Hindlimb muscle (tissue), 1 donor: Measurements from ENCODE around the gene CSF2RB. TPM values are rescaled to one million over a fixed set of nuclear protein-coding genes. Genes with fewer than 3 reads are reported as not detected.

Experiments used
- DNase-seq: peaks from one replicate; pipeline ENCODE4 v3.0.0-alpha.2; 2013
- polyA plus RNA-seq: library from polyadenylated mRNA; unstranded; fragments of 120-200 nt; gene quantifications from one replicate; pipeline ENCODE4 v1.2.1, GENCODE V29; 2013; ENCODE audit not compliant: insufficient read length

CSF2RB gene
- polyA plus RNA-seq, 1 donor: 2.0 TPM

DNA sequence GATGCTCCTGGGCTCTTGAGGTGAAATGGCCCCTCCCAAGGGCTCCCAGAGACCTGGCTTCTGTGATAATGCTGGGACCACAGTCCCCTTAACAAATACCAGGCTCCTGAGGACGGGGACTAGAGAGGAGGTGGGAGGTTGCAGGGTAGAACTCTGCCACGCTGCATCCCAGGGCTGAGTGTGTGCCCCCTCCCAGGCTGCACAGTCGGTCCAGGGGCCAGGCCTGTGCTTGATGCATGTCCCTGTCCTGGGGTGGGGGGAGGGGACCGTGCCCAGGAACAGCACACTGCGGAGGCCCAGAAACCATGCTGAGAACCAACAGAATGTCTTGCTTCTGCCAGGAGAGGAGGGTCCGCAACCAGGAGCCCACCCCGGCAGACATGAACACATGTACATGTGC lies 9.3 kb downstream of the CSF2RB start:
- no peak for DNase-seq

DNA sequence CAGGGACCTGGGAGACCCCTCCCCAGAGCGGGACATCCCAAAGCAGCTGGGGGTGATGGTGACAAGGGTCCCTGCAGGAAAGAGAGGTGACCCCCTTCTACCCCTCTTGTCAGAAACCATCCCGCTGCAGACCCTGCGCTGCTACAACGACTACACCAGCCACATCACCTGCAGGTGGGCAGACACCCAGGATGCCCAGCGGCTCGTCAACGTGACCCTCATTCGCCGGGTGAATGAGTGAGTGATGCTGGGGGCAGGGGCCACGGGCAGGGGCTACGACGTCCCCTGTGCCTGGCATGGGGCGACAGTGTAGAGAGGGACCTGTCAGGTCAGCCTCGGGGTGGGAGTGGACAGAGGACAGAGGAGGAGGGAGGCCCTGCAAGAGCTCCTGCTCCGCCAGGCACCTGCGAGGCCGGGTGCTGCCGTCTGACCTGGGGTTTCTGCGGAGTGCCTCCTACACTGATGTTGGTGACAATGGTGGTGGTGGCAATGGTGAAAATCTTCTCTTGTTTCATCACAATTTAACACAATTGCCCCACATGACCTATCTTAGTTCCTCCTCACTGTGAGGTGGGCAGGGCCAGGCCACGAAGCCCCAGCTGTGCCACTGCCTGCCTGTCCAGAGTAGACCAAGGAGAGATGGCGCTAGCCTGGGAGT lies 9.8 kb downstream of the CSF2RB start:
- DNase-seq: no peak

DNA sequence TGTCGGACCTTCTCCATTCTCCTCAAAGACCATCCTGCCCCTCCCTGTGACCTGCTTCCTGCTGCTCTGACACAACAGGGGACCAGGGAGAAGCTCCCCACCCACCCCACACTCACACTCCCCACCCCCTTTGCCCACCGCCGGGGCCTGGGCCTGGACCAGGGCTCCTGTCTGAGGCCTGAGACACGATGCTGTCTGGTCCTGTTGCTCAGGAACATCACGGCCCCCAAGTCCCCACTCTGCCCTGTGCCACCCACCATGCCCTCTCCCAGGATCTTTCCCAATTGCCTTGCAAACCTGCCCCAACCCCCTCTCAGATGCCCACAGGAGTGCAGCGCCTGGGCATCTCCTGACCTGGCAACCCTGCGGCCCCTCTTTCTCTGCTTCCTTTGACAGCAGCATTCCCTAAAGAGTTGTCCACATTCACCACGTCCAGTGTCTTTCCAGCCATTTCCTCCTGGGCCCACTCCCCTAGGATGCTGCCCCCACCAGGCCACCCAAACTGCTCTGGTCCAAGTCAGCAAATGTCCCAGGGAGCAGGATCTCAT lies 10.8 kb downstream of the CSF2RB start:
- DNase-seq: no peak

DNA sequence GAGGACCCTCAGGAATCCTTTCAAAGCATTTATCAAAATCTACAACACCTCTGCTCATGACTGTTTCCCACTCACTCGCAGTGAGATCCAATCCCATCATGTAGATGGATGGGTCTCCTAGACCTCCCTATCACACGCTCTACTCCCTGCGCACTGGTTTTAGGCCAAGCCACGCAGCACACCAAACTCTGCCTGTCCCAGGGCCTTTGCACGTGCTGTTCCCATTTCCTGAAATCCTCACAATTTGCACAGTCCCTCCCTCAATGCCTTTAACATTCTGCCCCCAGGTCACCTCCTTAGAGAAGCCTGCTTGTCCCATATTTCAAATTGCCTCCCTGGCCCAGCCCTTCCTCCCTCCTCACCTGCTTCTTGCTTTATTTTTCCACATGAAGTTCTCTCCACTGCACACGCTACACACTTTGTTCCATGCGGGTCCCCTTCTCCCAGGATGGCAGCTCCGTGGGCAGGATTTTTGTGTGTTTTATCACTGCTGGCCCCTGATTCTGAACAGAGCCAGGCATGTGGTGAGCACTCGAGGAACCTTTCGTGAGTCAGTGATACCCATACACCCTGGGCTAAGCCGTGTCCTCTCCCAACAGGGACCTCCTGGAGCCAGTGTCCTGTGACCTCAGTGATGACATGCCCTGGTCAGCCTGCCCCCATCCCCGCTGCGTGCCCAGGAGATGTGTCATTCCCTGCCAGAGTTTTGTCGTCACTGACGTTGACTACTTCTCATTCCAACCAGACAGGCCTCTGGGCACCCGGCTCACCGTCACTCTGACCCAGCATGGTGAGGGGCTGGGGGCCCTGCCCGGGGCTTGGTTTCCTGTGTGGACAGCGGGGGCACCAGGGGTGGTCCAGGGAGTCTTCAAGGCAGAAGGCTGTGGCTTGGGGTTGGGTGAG lies 12.2 kb downstream of the CSF2RB start:
- DNase-seq: no peak

DNA sequence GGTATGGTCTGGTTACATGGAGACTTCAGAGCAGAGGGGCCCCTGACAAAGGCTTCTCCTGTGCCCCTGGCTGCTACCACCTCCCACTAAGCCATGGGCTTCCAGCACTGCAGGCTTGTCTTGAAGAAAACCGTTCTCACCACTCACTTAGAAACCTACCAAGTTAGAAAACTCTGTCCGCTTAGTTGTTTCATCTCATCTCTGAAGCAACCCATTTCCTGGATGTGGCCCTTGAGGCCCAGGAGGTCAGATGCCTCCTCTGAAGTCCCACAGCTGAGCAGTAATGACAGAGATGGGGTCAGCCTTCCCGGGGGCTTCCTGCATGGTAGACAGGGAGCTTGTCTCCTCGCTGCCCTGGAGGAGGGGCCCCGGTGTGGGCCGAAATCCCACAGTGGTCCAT lies 12.9 kb downstream of the CSF2RB start:
- DNase-seq: no peak

DNA sequence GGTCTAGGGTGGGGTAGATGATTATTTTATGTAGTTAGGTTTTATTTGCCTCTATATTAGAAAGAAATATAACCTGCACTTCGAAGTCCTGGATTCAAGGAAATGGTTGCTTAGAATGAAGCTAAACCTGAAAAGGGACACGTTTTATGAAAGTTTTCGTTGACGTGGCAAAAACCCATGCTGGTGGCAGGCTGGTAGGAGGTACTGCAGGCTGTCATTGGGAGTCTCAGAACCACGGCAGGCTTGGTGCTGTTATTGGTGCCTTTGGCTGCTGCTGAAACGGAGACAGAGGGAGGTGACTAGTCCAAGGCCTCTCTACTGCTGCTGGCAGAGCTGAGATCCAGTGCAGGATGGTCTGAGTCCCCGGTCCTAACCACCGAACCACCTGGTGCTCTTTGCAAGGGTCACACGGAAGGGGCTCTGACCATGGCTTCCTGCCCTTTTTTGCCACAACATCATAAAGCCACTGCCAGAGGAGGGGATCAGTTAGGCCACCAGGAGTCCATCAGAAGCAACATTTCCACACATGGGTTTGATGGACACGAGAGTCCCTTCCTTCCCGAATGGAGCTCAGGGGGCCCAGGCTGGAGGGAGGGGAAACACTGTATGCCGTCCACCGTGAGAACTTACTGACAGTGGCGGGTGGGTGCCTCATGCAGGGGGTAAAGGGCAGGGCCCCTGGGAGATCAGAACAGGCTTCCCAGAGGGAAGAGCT lies 13.4 kb downstream of the CSF2RB start:
- DNase-seq: no peak

DNA sequence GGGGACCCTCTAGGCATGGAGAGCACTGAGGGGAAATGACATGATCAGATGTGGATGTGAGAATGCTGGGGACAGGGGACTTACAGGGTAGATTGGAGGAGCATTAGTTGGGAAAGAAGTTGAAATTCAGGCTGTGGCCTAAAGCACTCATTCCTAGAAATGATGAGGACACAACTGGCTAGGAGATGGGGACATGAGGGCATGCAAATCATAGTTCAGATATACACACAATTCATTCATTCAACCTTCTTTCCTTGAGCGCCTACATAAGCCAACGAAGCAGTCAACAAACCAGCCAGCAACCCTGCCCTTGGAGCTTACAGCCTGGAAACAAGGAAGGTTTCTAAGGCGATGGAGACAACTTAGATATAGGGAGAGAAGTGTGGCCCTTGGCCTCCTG lies 14.2 kb downstream of the CSF2RB start:
- no peak for DNase-seq

DNA sequence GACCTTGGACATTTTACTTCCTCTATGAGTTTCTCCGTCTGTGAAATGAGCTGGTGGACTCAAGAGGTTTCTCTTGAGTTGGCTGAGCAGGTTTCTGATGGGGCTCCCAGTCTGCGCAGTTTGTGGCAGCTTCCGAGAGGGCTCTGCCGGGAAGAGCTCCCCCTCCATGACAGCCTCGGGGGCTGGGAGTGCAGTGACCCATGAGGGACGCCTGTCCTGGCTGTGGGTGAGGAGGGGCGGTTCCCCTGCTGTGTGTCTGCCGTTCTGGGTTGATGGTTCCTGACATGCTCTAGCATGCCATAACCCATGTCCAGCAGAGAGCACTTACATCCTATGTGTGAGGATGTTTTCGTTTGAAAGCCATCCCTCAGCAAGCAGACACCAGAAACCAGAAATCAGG lies 14.8 kb downstream of the CSF2RB start:
- no peak for DNase-seq

DNA sequence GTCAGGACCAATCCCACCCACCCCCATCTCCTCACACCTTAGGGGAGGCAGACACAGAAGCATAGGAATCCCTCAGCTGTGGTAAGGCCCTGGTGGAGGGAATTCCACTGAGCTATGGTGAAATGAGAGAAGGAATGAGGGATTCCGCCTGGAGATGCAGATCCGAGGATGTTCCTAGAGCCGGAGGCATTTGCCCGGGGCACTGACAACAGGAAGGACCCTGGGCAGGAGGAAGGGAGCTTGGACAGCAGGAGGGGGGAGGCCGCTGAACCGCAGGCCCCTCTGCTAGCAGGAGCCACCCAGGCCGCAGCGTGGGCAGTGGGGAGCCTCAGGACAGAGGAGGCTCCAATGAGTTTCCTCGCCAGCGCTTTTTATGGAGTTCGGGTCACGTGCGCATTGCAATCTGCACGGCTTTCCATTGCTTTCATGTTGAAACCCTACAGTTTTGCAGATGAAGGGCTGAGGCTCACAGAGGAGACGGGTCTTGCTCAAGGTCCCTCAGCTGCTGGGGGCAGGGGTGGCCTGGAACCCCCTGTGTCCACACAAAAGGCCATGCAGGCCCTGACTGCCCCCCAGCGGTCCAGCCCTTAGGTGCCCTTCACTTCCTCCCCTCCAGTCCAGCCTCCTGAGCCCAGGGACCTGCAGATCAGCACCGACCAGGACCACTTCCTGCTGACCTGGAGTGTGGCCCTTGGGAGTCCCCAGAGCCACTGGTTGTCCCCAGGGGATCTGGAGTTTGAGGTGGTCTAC lies 15.5 kb downstream of the CSF2RB start:
- DNase-seq: no peak

DNA sequence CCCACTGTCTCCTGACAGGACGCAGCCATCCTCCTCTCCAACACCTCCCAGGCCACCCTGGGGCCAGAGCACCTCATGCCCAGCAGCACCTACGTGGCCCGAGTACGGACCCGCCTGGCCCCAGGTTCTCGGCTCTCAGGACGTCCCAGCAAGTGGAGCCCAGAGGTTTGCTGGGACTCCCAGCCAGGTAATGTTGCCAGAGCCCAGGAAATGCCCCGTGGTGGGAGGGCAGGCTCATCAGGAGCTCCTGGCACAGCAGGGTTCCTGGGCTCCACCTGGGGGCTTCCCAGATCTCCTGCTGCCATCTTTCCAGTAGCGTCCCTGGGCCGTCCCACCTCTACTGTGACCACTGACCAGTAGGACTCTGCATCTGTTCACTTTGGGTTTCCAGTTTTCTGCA lies 16.2 kb downstream of the CSF2RB start:
- no peak for DNase-seq

DNA sequence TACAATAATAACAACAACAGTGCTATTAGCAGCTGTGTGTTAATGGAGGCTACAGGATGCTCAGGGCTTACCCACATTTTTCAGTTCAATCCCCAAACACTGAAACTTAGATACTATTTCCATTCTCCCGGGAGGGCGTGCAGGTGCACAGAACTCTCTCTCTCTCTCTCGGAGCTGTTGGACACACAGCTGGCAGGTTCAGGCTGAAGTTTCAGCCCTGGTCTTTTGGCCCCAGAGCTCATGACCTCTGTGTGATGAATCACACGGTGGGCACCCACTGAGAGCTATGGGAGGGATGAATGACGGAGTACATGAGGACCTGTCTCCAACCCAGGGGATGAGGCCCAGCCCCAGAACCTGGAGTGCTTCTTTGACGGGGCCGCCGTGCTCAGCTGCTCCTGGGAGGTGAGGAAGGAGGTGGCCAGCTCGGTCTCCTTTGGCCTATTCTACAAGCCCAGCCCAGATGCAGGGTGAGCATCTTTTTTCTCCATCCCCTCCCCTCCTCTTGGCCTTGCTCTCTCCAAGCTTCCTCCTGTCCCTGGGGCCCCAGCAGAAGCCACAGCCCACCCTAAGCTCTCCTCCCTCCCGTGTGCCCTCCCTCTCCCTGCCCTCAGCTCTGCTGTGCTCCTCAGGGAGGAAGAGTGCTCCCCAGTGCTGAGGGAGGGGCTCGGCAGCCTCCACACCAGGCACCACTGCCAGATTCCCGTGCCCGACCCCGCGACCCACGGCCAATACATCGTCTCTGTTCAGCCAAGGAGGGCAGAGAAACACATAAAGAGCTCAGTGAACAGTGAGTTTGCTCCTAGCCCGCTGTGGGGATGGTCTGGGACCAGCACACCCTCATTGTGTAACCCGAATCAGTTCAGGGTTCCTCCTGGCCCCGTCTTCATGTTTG lies 16.9 kb downstream of the CSF2RB start:
- DNase-seq: no peak

DNA sequence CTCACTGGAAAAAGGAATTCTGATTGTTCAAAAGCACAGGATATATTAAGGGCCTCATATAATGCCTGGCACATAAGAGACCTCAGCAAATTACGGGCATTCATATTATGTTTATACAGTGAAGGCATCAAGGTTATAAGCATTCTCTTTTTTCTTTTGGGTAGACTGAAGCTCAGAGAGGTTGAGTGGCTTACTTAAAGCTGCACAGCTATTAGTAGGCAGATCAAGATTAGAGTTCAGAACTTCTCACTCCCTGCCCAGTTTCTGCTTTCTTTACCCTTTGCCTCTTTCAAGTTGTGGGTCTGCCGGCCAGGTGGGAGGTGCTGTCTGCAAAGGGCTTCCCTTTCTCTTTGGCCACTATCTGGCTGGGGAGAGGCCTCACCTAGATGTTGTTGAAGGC lies 18.0 kb downstream of the CSF2RB start:
- no peak for DNase-seq

DNA sequence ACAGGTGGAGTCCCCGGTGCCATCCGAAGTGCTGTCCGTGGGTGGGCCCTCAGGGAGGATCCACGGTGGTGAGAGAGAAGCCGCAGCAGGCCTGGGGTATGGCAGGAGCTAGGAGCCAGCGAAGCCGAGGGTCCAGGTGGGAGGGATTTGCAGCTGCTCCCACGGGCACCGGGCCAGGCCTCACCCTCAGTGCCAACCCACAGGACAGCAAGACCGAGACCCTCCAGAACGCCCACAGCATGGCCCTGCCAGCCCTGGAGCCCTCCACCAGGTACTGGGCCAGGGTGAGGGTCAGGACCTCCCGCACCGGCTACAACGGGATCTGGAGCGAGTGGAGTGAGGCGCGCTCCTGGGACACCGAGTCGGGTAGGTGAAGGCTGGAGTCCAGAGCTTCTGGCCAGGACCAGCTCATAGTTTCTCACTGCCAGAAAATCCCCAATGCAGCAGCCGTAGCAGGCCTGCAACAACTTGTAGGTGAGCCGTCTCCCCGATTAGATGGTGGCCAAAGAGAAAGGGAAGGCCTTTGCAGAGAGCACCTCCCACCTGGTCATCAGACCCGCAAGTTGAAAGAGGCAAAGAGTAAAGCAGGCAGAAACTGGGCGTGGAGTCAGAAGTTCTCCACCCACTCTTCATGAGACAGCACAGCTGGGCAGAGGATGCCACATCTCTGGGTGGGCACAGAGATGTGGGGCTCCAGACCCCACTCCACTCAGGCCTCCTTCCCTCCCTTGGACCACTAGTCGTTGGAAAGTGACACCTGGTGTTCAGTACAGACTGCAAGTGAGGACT lies 20.4 kb downstream of the CSF2RB start:
- DNase-seq: no peak

DNA sequence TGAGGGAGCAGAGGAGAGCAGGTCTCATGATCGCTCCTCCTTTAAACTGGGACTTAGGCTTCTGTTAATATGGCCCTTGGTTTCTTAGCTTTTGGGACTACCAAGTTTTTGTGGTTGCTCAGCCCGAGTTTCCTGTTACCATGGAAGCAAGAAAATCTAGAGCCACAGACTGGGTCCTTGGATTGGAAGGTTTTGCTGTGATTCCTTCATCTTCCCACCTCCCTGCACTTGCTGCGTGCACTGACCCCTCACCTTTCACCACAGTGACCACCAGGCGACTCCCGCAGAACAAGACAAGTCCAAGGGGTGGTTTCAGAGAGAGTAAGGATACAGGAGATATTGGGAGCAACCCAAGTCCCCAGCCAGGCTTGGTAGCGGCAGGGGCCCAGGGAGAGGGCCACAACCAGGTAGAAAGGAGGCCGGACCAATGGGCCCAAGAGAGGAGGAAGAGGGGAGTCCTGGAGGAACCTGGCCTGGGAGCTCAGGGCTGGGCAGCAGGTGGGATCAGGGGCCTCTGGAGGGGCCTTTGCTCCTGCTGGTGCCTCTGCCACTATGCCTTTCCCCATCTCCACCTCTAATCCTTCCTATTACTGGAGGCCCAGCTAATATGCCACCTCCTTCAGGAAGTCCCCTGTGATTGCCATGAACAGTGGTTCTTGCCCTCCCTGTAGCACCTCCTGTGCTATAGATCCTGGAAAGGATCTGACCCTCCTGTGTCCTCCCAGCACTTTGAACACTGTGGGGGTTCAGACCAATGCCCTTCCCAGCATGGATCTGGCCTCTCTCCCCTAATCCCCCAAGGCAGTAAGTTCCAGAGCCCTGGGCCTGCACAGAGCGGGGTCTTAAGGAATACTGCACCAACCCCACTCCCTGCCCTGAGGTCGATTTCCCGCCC lies 21.2 kb downstream of the CSF2RB start:
- no peak for DNase-seq

DNA sequence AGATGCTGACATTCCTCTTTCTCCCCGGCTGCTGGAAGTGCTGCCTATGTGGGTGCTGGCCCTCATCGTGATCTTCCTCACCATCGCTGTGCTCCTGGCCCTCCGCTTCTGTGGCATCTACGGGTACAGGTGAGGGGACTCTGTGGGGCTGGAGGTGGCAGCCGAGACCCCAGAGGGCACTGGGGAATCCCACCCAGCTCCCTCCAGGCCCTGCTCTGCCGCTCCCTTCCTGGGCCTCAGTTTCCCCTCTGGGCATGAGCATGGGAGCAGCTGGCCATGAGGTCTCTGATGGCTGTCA lies 21.8 kb downstream of the CSF2RB start:
- no peak for DNase-seq

DNA sequence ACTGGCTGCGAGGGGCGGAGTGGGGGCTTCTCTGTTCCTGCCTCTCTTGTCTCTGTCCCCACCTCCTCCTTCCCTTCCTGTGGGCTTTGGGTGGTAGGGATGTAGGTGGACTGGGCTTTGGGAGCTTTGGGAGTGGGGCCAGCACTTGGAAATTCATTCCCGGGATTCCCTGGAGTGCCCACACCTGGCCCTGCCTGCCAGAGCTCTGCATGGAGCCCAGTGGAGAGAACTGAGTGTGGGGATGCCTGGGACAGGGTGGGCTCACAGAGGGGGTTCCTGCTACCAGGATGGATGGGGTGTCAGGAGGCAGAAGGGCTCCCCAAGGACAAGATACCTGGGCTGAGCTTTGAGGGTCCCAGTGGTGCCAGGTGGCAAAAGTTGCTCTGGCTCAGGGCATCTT lies 22.3 kb downstream of the CSF2RB start:
- DNase-seq: no peak

DNA sequence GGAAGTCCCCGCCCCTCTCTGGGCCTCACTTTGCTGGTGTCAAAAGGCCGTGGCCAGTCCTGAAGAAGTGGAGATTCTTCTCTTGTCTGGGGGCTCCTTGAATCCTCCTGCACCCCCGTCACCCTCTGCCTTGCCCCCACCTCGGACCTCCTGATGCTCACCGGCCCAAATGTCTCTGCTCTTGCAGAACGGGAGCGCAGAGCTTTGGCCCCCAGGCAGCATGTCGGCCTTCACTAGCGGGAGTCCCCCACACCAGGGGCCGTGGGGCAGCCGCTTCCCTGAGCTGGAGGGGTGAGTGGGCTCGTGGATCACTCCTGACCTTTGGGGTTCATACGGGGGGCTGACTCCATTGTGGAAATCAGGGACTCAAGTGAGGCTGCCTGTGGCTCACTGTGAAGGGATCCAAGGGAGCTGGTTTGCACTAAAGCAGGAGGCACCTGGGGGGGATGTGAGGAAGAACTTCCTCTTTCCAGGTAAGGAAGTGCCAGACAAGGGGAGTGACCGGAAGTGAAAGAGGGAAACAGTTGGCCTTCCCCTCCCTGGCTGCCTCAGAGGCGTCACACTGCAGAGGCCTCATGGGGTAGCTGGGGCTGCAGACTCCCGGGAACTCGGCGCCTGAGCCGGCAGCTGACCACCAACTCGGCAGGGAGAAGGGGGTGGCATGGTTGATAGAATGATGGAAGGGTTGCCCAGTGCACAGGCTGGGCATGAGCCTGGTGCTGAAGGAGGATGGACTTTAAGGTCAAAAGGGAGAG lies 23.1 kb downstream of the CSF2RB start:
- DNase-seq: no peak

DNA sequence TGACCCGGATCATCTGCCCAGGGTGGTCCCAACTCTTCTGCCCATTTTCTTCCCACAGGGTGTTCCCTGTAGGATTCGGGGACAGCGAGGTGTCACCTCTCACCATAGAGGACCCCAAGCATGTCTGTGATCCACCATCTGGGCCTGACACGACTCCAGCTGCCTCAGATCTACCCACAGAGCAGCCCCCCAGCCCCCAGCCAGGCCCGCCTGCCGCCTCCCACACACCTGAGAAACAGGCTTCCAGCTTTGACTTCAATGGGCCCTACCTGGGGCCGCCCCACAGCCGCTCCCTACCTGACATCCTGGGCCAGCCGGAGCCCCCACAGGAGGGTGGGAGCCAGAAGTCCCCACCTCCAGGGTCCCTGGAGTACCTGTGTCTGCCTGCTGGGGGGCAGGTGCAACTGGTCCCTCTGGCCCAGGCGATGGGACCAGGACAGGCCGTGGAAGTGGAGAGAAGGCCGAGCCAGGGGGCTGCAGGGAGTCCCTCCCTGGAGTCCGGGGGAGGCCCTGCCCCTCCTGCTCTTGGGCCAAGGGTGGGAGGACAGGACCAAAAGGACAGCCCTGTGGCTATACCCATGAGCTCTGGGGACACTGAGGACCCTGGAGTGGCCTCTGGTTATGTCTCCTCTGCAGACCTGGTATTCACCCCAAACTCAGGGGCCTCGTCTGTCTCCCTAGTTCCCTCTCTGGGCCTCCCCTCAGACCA lies 24.0 kb downstream of the CSF2RB start:
- DNase-seq: no peak
